Dedifferentiated amniotic fluid mesenchymal stem cell (primary cell): ENCODE measurements around the gene ANKLE2.
"Not testable (repeated sequence)": the region's sequence is repeated elsewhere in the genome, so short reads cannot be mapped to it uniquely, and the experiment has no call there.

Experiments
- DNase-seq: peaks from one replicate; pipeline ENCODE4 v3.0.0-alpha.2; 2016; ENCODE audit errors: extremely low spot score

ANKLE2 gene

GRCh38 chr12:132761032-132761920, at the start of gene ANKLE2:
ANKLE2 (minus strand) TSS chr12:132761832; CDS start chr12:132761798, 34 bp downstream.
- peak; percentile 61 for DNase-seq

GRCh38 chr12:132809391-132809790, 47.8 kb upstream of the ANKLE2 start:
- not testable (repeated sequence) for DNase-seq

- DNase-seq = no peak
Observed at GRCh38 chr12:132807295-132808092, 45.9 kb upstream of the ANKLE2 start.

GRCh38 chr12:132806857-132807256, 45.2 kb upstream of the ANKLE2 start:
- no peak for DNase-seq

- no peak for DNase-seq
Observed at GRCh38 chr12:132804426-132804861, 42.8 kb upstream of the ANKLE2 start.

GRCh38 chr12:132803888-132804287, 42.3 kb upstream of the ANKLE2 start:
- DNase-seq = no peak

GRCh38 chr12:132803125-132803524, 41.5 kb upstream of the ANKLE2 start:
- DNase-seq = no peak

- no peak for DNase-seq
Observed at GRCh38 chr12:132801741-132802140, 40.1 kb upstream of the ANKLE2 start.

- no peak for DNase-seq
Observed at GRCh38 chr12:132798836-132799235, 37.2 kb upstream of the ANKLE2 start.

GRCh38 chr12:132797820-132798570, 36.4 kb upstream of the ANKLE2 start:
- DNase-seq = no peak

- DNase-seq = no peak
Observed at GRCh38 chr12:132795847-132796246, 34.2 kb upstream of the ANKLE2 start.

- DNase-seq = not testable (repeated sequence)
Observed at GRCh38 chr12:132791940-132792339, 30.3 kb upstream of the ANKLE2 start.

GRCh38 chr12:132789099-132789471, 27.5 kb upstream of the ANKLE2 start:
- DNase-seq = no peak

- no peak for DNase-seq
Observed at GRCh38 chr12:132788375-132789098, 26.9 kb upstream of the ANKLE2 start.

- DNase-seq = no peak
Observed at GRCh38 chr12:132787877-132788276, 26.2 kb upstream of the ANKLE2 start.

- DNase-seq = no peak
Observed at GRCh38 chr12:132786192-132786591, 24.6 kb upstream of the ANKLE2 start.

GRCh38 chr12:132784580-132784979, 22.9 kb upstream of the ANKLE2 start:
- no peak for DNase-seq

GRCh38 chr12:132783917-132784531, 22.4 kb upstream of the ANKLE2 start:
- no peak for DNase-seq

GRCh38 chr12:132781938-132782337, 20.3 kb upstream of the ANKLE2 start:
- no peak for DNase-seq

GRCh38 chr12:132779781-132780353, 18.2 kb upstream of the ANKLE2 start:
- DNase-seq = no peak
